HG02759 (cell line): ENCODE data around the gene CCDC187.

Source experiments
- ATAC-seq: cut with Tn5 transposase; IDR thresholded peaks from one replicate; pipeline ENCODE4 v1.9.1; 2021; ENCODE audit warnings: mild to moderate bottlenecking, moderate library complexity; ENCODE audit not compliant: unreplicated experiment

The CCDC187 gene

GRCh38 chr9:136286359-136286986, 17.4 kb downstream of the CCDC187 start:
- ATAC-seq, result no peak

GRCh38 chr9:136285501-136286358, 18.2 kb downstream of the CCDC187 start:
- no peak for ATAC-seq

- ATAC-seq, result no peak
These were observed 18.9 kb downstream of the CCDC187 start for GRCh38 chr9:136284951-136285350.

GRCh38 chr9:136284311-136284710, 19.6 kb downstream of the CCDC187 start:
- ATAC-seq, result no peak

- ATAC-seq, result peak; percentile 72
These were observed 20.3 kb downstream of the CCDC187 start for GRCh38 chr9:136283291-136284235.

- no peak for ATAC-seq
These were observed 21.5 kb downstream of the CCDC187 start for GRCh38 chr9:136282272-136282861.

GRCh38 chr9:136281421-136282271, 22.2 kb downstream of the CCDC187 start:
- no peak for ATAC-seq

- ATAC-seq, result no peak
These were observed 23.2 kb downstream of the CCDC187 start for GRCh38 chr9:136280535-136281315.

GRCh38 chr9:136279471-136279870, 24.4 kb downstream of the CCDC187 start:
- ATAC-seq, result no peak

GRCh38 chr9:136278894-136279293, 25.0 kb downstream of the CCDC187 start:
- no peak for ATAC-seq

- ATAC-seq, result no peak
These were observed 25.7 kb downstream of the CCDC187 start for GRCh38 chr9:136278221-136278620.

GRCh38 chr9:136277746-136278145, 26.1 kb downstream of the CCDC187 start:
- no peak for ATAC-seq

- ATAC-seq, result no peak
These were observed 27.2 kb downstream of the CCDC187 start for GRCh38 chr9:136276716-136277115.

- no peak for ATAC-seq
These were observed 28.1 kb downstream of the CCDC187 start for GRCh38 chr9:136275655-136276429.

GRCh38 chr9:136274786-136275654, 28.9 kb downstream of the CCDC187 start:
- ATAC-seq, result no peak

- ATAC-seq, result no peak
These were observed 29.7 kb downstream of the CCDC187 start for GRCh38 chr9:136273921-136274785.
